Ectodermal cell (in vitro differentiated cells): ENCODE data around the gene CAPN13.

Experiments used
- H3K27ac ChIP-seq: 2 replicates; pipeline ENCODE4 v1.7.0; 2013; ENCODE audit warnings: mild to moderate bottlenecking, low read depth, low read length; ENCODE audit not compliant: insufficient read depth, poor library complexity, severe bottlenecking
- H3K27me3 ChIP-seq: 2 replicates; pipeline ENCODE4 v1.7.0; 2013; ENCODE audit warnings: mild to moderate bottlenecking, low read length; ENCODE audit not compliant: insufficient read depth, control insufficient read depth, poor library complexity, severe bottlenecking
- H3K36me3 ChIP-seq: one replicate; pipeline ENCODE4 v1.7.0; 2013; ENCODE audit warnings: low read length; ENCODE audit not compliant: control insufficient read depth, insufficient read depth
- H3K4me1 ChIP-seq: one replicate; pipeline ENCODE4 v1.7.0; 2013; ENCODE audit warnings: low read length; ENCODE audit not compliant: control insufficient read depth, insufficient read depth
- H3K4me3 ChIP-seq: 2 replicates; pipeline ENCODE4 v1.7.0; 2013; ENCODE audit warnings: low read depth, low read length, control low read depth; ENCODE audit not compliant: insufficient read depth
- H3K9me3 ChIP-seq: 2 replicates; pipeline ENCODE4 v1.7.0; 2013; ENCODE audit warnings: mild to moderate bottlenecking, low read length, moderate library complexity; ENCODE audit not compliant: control insufficient read depth
- WGBS, 2 experiments: methylation state at CpG; one replicate each; pipeline ENCODE4 v1.1.7; 2013; ENCODE audit warnings: missing lambda C conversion rate in 2 of 2; 5-methylcytosine and 5-hydroxymethylcytosine counted together

CAPN13 gene

DNA sequence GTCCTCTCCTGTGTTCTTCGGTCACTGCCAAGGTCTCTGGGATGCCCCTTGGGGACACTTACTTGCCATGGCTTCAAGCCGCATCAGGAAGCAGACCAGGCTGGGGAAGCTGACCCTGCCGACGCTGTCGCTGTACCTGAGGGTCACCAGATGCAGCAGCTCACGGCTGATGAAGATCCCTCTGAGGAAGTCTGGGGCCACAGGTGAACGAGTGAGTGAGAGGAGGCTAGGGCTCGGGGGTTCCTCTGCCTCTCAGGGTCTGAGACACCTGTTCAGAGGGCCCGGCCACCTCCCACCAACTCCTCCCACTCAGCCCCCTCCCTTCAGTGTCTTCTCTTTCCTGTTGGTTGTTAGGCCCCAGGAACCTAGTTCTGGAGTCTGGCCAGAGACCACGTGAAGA is 74.9 kb downstream of the CAPN13 start:
- WGBS, 2 experiments = 94% methylated on average over 10 of the region's 10 CpGs
- H3K4me1 ChIP-seq = no peaks in the 10 kb centered on the region
- H3K4me3 ChIP-seq = no peak overlapping the region
- H3K27ac ChIP-seq = no peak overlapping the region
- H3K27me3 ChIP-seq = no peaks in the 10 kb centered on the region
- no peaks in the 10 kb centered on the region for H3K9me3 ChIP-seq
- H3K36me3 ChIP-seq = no peaks in the 10 kb centered on the region

DNA sequence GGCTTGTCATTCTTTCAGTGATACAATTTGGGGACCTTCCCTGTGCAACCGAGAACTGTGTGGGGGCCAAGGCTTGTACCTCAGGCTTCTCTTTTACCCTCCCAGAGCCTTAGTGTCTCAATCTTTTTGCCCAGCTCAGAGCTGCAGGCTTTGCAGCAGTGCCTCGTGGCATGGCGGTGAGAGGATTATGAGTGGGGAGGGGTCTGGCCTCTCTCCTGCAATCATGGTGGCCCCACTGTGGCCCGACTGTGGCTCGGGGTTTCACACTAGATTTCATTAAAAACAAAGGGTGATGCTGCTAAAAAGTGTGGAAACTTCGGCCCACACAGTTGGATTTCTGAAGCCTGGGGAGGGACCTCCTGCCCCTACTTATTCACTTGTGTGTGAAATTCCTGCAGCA is 75.5 kb downstream of the CAPN13 start:
- H3K9me3 ChIP-seq = no peaks in the 10 kb centered on the region
- H3K36me3 ChIP-seq = no peaks in the 10 kb centered on the region
- 72 to 73% methylated on average over 6 of the region's 6 CpGs for WGBS, 2 experiments
- no peak overlapping the region for H3K27ac ChIP-seq
- no peak overlapping the region for H3K4me3 ChIP-seq
- no peaks in the 10 kb centered on the region for H3K27me3 ChIP-seq
- no peaks in the 10 kb centered on the region for H3K4me1 ChIP-seq

DNA sequence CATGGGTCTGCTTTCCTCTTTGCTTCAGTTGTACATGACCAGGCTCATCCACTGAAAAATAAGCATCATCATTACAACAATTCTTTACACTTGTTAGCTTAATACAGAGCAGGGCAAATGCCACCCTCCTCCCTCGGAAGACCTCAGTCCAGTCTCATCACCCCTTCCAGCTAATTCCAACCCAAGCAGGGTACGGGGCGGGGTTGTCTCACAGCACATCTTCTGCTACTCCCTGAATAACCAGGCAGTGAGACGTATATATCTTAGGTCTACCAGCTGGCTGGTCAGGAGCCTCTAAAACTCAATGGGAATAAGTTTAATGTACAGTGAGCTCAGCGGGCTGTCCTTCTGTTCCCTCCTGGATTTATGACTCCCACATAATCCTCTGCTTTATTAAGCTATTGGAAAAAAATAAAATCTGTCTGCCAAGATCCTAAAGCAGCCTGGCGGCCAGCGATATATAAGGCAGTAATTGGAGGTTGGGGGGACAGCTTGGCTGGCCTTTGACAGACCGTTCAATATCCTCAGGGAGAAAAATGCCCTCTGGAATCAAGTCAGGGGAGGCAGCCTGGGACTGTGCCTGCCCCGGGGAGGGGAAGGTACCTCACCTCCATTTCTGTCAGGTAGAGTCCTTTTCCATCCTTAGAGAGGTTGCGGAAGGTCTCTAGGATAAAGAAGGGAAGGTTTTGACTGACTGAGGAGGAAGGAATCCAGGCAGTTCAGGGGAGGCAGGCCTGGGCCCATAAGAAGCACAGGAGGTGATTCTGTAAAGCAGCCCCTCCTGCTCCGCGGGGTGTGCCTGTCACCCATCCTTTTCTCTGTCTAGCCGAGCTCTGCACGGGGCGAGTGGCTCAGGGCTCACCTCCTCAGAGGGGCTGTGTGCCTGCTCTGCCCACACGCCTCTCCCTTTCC is 76.3 kb downstream of the CAPN13 start:
- no peaks in the 10 kb centered on the region for H3K9me3 ChIP-seq
- WGBS, 2 experiments = 89 to 93% methylated on average over 16 of the region's 16 CpGs
- H3K4me1 ChIP-seq = no peaks in the 10 kb centered on the region
- no peak overlapping the region for H3K4me3 ChIP-seq
- H3K27me3 ChIP-seq = no peaks in the 10 kb centered on the region
- no peaks in the 10 kb centered on the region for H3K36me3 ChIP-seq
- H3K27ac ChIP-seq = no peak overlapping the region

DNA sequence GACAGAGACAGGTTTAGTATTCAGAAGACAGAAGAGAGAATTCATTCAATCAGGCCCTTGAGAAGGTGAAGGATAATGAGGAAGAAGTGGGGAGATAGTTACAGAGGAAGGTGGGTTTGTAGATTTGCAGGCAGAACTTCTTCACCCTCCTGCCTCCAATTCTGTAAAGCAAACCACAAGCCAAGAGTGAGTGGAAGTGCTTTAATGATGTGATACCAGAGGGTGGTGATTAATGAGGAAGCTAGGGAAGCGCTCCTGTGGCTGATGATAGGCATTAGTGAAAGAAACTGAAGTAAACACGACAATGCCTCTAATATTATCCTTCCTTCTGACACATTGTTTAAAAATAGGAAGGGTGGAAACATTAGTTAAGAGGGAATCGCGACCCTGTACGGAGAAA is 78.2 kb downstream of the CAPN13 start:
- Histone ChIP-seq H3K4me3 (no peak overlapping the region), H3K36me3 (no peaks in the 10 kb centered on the region), H3K9me3 (no peaks in the 10 kb centered on the region), H3K27me3 (no peaks in the 10 kb centered on the region), H3K4me1 (no peaks in the 10 kb centered on the region), H3K27ac (no peak overlapping the region)
- WGBS, 2 experiments = 98 to 100% methylated on average over 3 to 5 of the region's 5 CpGs

DNA sequence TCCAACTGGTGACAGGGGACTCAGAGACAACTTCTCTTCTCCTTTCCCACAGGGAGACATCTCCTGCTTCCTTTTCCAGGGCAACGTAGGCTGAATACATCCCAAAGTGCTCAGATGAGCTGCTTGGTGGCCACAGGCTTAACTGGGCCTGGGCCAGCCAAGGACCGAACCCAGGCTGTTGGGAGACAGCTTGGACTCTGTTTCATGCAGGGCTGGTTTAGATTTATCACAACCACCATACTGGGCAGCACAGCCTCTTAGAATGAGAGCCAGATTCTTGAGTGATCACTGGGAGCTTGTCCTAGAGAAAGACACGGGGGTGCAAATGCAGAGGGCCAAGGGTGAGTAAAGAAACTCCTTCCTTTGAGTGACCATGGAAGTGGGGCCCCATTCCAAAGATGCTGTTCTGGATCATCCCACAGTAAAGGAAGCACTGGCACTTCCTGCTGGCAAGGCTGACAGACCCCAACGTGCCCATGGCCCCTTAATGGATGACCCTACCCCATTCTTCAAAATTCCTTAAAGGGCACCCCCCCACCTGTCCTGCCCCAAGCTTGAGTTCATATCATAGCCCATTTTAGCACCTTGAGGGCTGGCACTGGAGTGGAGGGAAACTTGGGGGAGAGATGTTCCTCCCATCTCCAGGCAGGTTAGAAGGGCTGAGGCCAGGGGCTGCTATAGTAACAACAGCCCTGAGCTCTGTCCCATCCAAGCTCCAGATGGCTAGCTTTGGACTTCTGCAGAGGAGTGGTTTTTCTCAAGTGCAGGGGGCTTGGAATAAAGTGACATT is 84.1 kb downstream of the CAPN13 start:
- no peaks in the 10 kb centered on the region for H3K4me1 ChIP-seq
- 73 to 77% methylated on average over 4 of the region's 4 CpGs for WGBS, 2 experiments
- no peaks in the 10 kb centered on the region for H3K9me3 ChIP-seq
- H3K4me3 ChIP-seq = no peak overlapping the region
- no peak overlapping the region for H3K27ac ChIP-seq
- H3K36me3 ChIP-seq = no peaks in the 10 kb centered on the region
- H3K27me3 ChIP-seq = no peaks in the 10 kb centered on the region

DNA sequence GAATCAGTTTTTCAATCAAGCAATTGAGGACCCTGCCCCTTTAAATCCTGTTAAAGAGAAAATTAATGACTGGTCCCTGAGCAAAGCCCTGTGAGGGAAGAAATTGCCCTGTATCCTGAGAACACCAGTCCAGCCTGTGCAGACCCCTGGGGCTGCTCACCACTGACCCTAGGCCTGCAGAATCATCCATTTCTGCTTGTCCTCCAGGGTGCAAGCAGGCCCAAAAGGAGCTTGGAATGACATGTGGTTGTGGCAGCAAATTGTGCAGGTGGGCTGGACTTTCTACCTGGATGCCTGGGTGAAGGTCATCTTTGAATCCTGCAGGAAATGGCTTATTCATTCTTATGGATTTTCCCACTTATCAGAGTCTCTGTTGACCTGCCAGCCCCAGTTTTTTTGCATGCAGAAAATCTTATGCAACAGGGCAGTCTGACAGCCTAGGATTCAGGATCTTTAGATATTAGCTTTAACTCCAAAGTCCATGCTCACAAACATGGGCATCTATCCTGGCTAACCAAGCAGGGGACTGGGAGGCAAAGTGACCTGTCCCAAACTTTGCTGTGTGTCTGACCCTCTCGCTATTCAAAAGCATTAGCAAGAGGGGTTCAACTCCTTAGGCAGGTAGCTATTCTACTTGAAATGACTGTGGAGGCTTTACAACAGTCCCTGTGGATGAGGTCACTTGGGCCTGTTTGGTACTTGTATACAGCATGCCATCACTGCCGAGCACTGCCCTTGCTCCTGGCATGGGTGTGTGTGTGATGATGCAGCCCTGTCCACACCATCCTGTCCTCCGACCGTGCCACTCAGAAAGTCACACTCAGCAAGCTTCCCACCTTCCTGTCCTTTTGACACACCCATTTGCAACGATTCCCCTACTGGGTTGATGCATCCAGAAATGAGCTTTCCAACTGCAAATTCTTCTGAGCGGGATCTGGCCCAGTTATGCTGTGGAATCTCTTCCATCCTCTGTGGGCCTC is 85.3 kb downstream of the CAPN13 start:
- H3K27ac ChIP-seq = no peak overlapping the region
- no peaks in the 10 kb centered on the region for H3K9me3 ChIP-seq
- H3K27me3 ChIP-seq = no peaks in the 10 kb centered on the region
- no peaks in the 10 kb centered on the region for H3K4me1 ChIP-seq
- WGBS, 2 experiments = 93 to 94% methylated on average over 6 of the region's 6 CpGs
- H3K36me3 ChIP-seq = no peaks in the 10 kb centered on the region
- H3K4me3 ChIP-seq = no peak overlapping the region

DNA sequence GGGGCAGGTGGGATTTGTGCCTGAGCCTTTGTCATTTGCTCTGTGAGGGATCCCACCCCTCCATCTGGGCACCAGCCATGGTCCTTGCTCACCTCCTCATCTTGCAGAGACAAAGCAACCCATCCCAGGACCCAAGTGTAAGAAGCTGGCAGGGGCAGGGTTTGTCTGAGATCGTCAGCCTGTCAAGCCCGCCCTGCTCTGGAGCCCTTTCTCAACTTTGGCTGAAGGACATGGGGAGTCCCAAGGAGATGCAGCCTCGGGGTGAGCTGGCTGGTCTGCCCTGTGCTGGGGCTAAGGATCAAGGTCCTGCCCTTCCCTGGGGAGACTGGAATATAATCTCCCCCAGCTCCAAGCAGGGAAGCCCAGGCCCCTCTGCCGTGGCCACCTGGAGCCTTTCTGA is 86.0 kb downstream of the CAPN13 start:
- Histone ChIP-seq H3K27me3 (no peaks in the 10 kb centered on the region), H3K36me3 (no peaks in the 10 kb centered on the region), H3K27ac (no peak overlapping the region), H3K9me3 (no peaks in the 10 kb centered on the region), H3K4me1 (no peaks in the 10 kb centered on the region), H3K4me3 (no peak overlapping the region)
- WGBS, 2 experiments = 88 to 91% methylated on average over 4 of the region's 4 CpGs

DNA sequence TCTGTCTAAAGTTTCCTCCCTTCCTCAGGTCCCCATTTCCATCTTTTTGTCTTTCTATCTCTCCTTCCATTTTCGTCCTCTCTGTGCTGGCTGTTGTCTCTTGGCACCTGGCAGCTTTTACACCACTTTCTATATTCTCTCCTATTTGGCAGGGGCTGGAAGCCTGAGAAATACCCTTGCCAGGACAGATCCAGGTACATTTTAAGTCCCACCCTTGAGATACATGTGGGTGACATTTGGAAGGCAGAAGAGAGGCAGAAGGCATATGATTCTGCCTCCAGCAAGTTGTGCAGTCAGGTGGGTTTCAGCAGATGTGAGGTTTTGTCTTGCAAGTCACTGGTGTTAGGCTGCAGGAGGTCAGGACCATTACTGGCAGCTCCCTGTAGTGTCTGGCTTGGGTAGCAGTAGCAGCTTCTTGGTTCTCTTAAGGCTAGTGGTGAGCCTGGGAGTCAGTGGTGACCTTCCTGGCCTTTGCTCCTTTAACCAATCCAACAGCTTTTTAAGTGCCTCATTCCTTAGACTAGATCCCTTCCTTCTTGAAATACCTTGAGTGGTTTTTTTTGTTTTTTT is 90.1 kb downstream of the CAPN13 start:
- no peaks in the 10 kb centered on the region for H3K27me3 ChIP-seq
- H3K36me3 ChIP-seq = no peaks in the 10 kb centered on the region
- WGBS, 2 experiments = 83 to 88% methylated on average over 1 of the region's 1 CpG
- no peaks in the 10 kb centered on the region for H3K9me3 ChIP-seq
- H3K27ac ChIP-seq = no peak overlapping the region
- H3K4me1 ChIP-seq = no peaks in the 10 kb centered on the region
- no peak overlapping the region for H3K4me3 ChIP-seq

DNA sequence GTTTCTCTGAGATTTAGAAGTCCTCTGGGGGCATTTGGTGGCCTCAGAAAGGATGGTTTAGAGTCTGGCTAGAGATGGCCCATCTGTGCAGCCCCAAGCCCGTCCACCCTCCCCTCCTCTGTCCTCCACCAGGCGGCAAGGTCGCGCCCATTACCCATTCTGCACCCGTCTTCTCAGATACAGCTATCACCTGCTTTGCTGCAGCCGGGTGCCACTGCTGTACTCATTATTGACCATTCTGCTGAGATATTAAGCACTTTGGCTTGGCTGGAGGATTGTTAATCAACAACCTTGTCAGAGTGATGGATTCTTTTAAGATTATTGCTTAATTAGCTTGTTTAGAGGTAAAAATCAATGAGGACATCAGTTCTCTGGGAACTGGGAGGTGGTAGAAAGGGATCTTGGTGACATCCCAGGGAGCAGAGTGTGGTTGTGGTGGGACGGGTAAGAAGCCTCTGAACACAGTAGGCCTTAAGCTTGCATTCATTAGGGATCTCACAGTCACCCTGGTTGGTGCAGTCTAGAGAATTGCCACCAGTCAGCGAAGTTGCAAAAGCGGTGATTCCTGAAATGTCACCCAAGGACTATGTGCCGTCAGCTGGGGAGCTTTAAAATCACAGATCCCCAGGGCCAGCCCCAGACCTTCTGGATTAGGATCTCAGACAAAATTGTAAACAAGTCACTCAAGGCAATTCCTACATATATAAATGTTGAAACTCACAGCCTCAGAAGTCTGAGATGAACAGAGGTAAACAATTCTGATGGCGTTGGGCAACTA is 90.9 kb downstream of the CAPN13 start:
- no peak overlapping the region for H3K4me3 ChIP-seq
- no peaks in the 10 kb centered on the region for H3K4me1 ChIP-seq
- H3K27me3 ChIP-seq = no peaks in the 10 kb centered on the region
- no peak overlapping the region for H3K27ac ChIP-seq
- H3K36me3 ChIP-seq = no peaks in the 10 kb centered on the region
- H3K9me3 ChIP-seq = no peaks in the 10 kb centered on the region
- 91 to 93% methylated on average over 11 of the region's 11 CpGs for WGBS, 2 experiments
